ENCODE results near the gene STXBP5. TPM values are rescaled to one million over a fixed set of nuclear protein-coding genes. Genes with fewer than 3 reads are reported as not detected.

Gene STXBP5
- total RNA-seq, 2 donors from 2014 or later = 22.2 to 27.3 TPM

DNA sequence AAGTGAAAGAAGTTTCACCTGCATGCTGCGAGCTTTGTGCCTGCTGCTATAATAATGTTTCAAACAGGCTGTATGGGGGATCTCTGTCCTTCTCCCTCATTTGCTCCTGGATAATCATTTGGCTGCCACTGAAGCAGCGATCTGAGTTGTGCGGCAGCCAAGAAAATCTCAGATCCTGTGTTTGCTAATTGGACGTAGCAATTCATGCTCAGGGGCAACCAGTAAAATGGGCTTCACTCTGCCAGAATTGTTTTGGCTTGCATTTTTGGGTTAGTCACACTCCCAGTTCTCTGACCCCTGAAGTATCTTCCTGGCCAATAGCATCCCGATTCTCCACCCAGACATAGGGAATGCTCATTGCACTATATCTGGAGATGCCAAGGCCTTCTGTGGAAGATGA, 13.7 kb upstream of the STXBP5 start:
- TF ChIP-seq, protein P1, sequence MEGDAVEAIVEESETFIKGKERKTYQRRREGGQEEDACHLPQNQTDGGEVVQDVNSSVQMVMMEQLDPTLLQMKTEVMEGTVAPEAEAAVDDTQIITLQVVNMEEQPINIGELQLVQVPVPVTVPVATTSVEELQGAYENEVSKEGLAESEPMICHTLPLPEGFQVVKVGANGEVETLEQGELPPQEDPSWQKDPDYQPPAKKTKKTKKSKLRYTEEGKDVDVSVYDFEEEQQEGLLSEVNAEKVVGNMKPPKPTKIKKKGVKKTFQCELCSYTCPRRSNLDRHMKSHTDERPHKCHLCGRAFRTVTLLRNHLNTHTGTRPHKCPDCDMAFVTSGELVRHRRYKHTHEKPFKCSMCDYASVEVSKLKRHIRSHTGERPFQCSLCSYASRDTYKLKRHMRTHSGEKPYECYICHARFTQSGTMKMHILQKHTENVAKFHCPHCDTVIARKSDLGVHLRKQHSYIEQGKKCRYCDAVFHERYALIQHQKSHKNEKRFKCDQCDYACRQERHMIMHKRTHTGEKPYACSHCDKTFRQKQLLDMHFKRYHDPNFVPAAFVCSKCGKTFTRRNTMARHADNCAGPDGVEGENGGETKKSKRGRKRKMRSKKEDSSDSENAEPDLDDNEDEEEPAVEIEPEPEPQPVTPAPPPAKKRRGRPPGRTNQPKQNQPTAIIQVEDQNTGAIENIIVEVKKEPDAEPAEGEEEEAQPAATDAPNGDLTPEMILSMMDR (IDR thresholded peaks at IDR 0.05) = no peak
- no peak for DNase-seq (ENCODE audit: low spot score)
- H3K27me3 ChIP-seq (replicated peaks; ENCODE audit: insufficient read depth) = no peaks in the 10 kb centered on the region
- H3K4me1 ChIP-seq (ENCODE audit: control insufficient read depth in 1 of 2, low read depth in 2 of 2) = no peaks in the 10 kb centered on the region
- no peak for ATAC-seq (ENCODE audit: insufficient number of reproducible peaks, low FRiP score, low read depth)
- no peak overlapping the region for H3K27ac ChIP-seq
- no peaks in the 10 kb centered on the region for H3K9me3 ChIP-seq
- no peaks in the 10 kb centered on the region for H3K36me3 ChIP-seq
- H3K4me3 ChIP-seq = no peak overlapping the region

DNA sequence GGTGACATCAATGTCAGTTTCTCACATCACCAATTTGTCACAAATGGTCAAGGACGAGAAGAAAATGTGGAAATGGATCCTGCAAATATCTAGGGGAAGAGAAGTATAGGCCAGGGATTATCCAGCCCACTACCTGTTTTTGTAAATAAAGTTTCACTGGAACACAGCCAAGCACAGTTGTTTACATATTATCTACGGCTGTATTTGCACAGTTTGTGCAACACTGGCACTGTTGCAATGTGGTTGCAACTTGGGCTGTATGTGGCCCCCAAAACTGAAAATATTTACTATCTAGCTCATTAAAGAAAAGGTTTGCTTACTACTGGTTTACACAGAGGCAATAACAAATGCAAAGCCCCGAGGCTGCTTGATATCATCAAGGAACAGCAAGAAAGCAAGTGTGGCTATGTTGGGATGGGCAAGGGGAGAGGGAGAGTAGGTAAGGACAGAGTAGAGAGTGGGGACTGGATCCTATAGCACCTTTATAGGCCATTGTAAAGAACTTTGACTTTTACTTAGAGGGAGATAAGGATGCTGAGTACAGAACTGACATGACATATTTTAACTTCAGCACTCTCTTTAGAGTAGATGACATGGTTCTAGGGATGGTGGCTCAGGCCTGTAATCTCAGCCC, 11.8 kb upstream of the STXBP5 start:
- ATAC-seq (ENCODE audit: insufficient number of reproducible peaks, low FRiP score, low read depth) (no peak), DNase-seq (ENCODE audit: low spot score) (no peak)
- no peaks in the 10 kb centered on the region for H3K4me1 ChIP-seq (ENCODE audit: control insufficient read depth in 1 of 2, low read depth in 2 of 2)
- no peak overlapping the region for H3K4me3 ChIP-seq
- H3K36me3 ChIP-seq = no peaks in the 10 kb centered on the region
- no peaks in the 10 kb centered on the region for H3K9me3 ChIP-seq
- TF ChIP-seq, protein P1 (IDR thresholded peaks at IDR 0.05) = no peak
- H3K27me3 ChIP-seq (replicated peaks; ENCODE audit: insufficient read depth) = no peaks in the 10 kb centered on the region
- H3K27ac ChIP-seq = no peak overlapping the region

DNA sequence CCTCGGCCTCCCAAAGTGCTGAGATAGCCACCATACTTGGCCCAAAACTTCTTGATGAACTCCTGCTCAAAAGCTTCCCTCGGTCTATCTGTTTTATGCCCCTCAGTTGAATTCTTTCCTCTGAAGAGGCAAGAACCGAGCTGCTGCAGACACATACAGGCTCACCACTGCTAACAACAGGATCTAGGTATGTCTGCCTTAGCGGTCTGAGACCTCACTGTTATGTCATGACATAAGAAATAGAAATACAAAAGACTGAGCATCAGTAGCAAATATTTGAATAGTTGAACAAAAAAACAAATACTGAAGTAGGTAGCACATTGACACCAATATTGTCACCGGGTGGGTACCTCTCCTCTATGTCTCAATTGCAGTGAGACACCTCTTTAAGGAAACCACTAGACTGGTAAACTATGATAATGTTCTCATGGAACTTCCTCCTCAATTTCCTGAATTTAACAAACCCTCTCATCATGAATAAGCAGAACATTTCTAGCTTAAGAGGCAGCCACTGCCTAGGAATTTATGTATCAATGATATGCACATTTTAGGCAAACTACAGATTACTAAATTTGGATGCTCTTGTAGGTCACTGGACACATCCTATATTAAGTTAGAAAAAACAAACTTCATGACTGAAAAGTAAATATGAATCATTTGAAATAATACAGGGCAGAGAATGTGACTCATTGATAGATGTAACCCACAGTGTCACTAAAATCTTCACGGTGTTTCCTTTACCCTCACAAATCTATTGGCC, 9.4 kb upstream of the STXBP5 start:
- H3K27me3 ChIP-seq (replicated peaks; ENCODE audit: insufficient read depth) = no peaks in the 10 kb centered on the region
- ATAC-seq (ENCODE audit: insufficient number of reproducible peaks, low FRiP score, low read depth) (no peak), DNase-seq (ENCODE audit: low spot score) (no peak)
- no peaks in the 10 kb centered on the region for H3K36me3 ChIP-seq
- no peaks in the 10 kb centered on the region for H3K9me3 ChIP-seq
- H3K4me3 ChIP-seq = no peak overlapping the region
- no peak overlapping the region for H3K27ac ChIP-seq
- H3K4me1 ChIP-seq (ENCODE audit: control insufficient read depth in 1 of 2, low read depth in 2 of 2) = no peaks in the 10 kb centered on the region
- TF ChIP-seq, protein P1 (IDR thresholded peaks at IDR 0.05) = no peak

DNA sequence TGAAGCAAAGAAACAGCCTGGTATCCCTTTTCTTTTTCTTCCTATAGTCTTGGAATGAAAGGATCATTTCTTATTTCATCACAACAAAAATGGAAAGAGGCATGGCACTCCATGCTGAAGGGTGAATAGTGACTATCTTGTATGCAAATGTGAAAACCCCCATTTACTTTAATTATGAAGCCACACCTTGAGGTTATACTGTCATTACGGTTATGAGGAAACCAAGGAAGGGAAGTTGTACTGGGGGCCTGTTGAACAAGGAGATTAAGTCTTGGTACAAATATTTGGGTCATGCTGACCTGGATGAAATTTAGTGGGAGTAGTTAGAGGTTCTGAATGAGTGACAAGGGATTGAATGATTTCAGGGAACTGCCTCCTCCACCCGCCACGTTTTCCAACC, 8.7 kb upstream of the STXBP5 start:
- Histone ChIP-seq H3K4me3 (no peak overlapping the region), H3K4me1 (ENCODE audit: control insufficient read depth in 1 of 2, low read depth in 2 of 2) (no peaks in the 10 kb centered on the region), H3K9me3 (no peaks in the 10 kb centered on the region), H3K27me3 (replicated peaks; ENCODE audit: insufficient read depth) (no peaks in the 10 kb centered on the region), H3K27ac (no peak overlapping the region), H3K36me3 (no peaks in the 10 kb centered on the region)
- no peak for DNase-seq (ENCODE audit: low spot score)
- TF ChIP-seq, protein P1 (IDR thresholded peaks at IDR 0.05) = no peak
- no peak for ATAC-seq (ENCODE audit: insufficient number of reproducible peaks, low FRiP score, low read depth)

DNA sequence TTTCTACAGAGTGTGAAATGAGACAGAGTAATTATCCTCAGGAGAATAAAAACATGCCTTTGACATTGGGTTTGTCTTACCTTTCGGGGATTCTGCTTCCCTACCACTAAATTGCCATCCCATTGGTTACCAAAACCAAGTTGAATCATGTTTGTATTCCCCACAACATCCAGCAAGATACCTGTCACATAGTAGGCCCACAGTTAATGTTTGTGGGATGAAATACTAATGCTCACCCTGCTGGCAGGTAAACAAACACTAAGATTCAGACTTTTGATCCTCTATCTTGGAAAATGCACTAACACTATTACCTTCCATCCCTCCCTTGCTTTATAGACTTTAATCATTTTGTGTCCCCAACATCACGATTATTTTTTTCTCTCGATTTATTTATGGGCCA, 8.2 kb upstream of the STXBP5 start:
- Histone ChIP-seq H3K27ac (no peak overlapping the region), H3K9me3 (no peaks in the 10 kb centered on the region), H3K4me1 (ENCODE audit: control insufficient read depth in 1 of 2, low read depth in 2 of 2) (no peaks in the 10 kb centered on the region), H3K36me3 (no peaks in the 10 kb centered on the region), H3K4me3 (no peak overlapping the region), H3K27me3 (replicated peaks; ENCODE audit: insufficient read depth) (no peaks in the 10 kb centered on the region)
- TF ChIP-seq, protein P1 (IDR thresholded peaks at IDR 0.05) = no peak
- DNase-seq (ENCODE audit: low spot score) (no peak), ATAC-seq (ENCODE audit: insufficient number of reproducible peaks, low FRiP score, low read depth) (no peak)
